IMR-90 (cell line): ENCODE measurements around the gene CACUL1. TPM values are rescaled to one million over a fixed set of nuclear protein-coding genes. Genes with fewer than 3 reads are reported as not detected.

Experiments used
- ATAC-seq: fragments of 200-7000 bp; cut with Tn5 transposase; 2 replicates; pipeline ENCODE4 v1.9.1; 2020; ENCODE audit warnings: low read depth, mild to moderate bottlenecking, moderate library complexity
- BruUV-seq: library from RNA; stranded (reverse); fragments of 400-500 nt; replicated peaks from 2 replicates; lab custom pipeline; 2021; lab: Mats Ljungman, UMichigan
- CTCF ChIA-PET: fragments of 300-600 bp; formaldehyde crosslinking; extraction: SDS; loops from one replicate; lab custom pipeline; 2021; ENCODE audit warnings: antibody characterized with exemption; lab: Yijun Ruan, JAX
- POLR2A ChIA-PET: fragments of 300-600 bp; sonication (Branson Sonifier 250); formaldehyde crosslinking; loops from one replicate; lab custom pipeline; 2022; ENCODE audit warnings: antibody characterized with exemption; ENCODE audit not compliant: unreplicated experiment; lab: Charles Lee
- DNase-seq: peaks from one replicate; pipeline ENCODE4 v3.0.0; 2013
- H2AFZ ChIP-seq: replicated peaks from 2 replicates; pipeline ENCODE3; 2013; ENCODE audit warnings: low read length, mild to moderate bottlenecking; ENCODE audit not compliant: poor library complexity
- H2AK5ac ChIP-seq: 2 replicates; pipeline ENCODE4 v1.6.1; 2013; ENCODE audit warnings: low read depth, low read length, inconsistent platforms
- H2AK9ac ChIP-seq: replicated peaks from 2 replicates; pipeline ENCODE3; 2013; ENCODE audit warnings: mild to moderate bottlenecking, low read depth, low read length, moderate library complexity; ENCODE audit not compliant: poor library complexity
- H2BK120ac ChIP-seq: 2 replicates; pipeline ENCODE4 v1.6.1; 2013; ENCODE audit warnings: low read depth, low read length, inconsistent platforms
- H2BK15ac ChIP-seq: 3 replicates; pipeline ENCODE4 v1.6.1; 2013; ENCODE audit warnings: low read depth, low read length, inconsistent platforms
- H2BK20ac ChIP-seq: 2 replicates; pipeline ENCODE4 v1.6.1; 2013; ENCODE audit warnings: low read depth, mild to moderate bottlenecking, inconsistent platforms, low read length, moderate library complexity
- H2BK5ac ChIP-seq: 2 replicates; pipeline ENCODE4 v1.6.1; 2013; ENCODE audit warnings: mild to moderate bottlenecking, low read depth, low read length, inconsistent platforms; ENCODE audit not compliant: poor library complexity, severe bottlenecking
- H3K14ac ChIP-seq: replicated peaks from 2 replicates; pipeline ENCODE4 v1.6.1; 2013; ENCODE audit warnings: low read depth, low read length, inconsistent platforms
- H3K18ac ChIP-seq: 2 replicates; pipeline ENCODE4 v1.6.1; 2013; ENCODE audit warnings: low read depth, low read length, control low read depth
- H3K23ac ChIP-seq: 2 replicates; pipeline ENCODE4 v1.6.1; 2013; ENCODE audit warnings: low read depth, low read length, inconsistent platforms
- H3K27ac ChIP-seq: 2 replicates; pipeline ENCODE4 v1.5.1; 2013; ENCODE audit warnings: mild to moderate bottlenecking, control low read depth, low read length; ENCODE audit not compliant: insufficient read depth
- H3K27me3 ChIP-seq: 2 replicates; pipeline ENCODE4 v1.6.1; 2013; ENCODE audit warnings: low read length; ENCODE audit not compliant: control insufficient read depth, insufficient read depth
- H3K36me3 ChIP-seq: 2 replicates; pipeline ENCODE4 v1.6.1; 2013; ENCODE audit warnings: low read length, mixed read lengths; ENCODE audit not compliant: control insufficient read depth, insufficient read depth
- H3K4ac ChIP-seq: 2 replicates; pipeline ENCODE4 v1.6.1; 2013; ENCODE audit warnings: low read depth, low read length, inconsistent platforms
- H3K4me1 ChIP-seq: 2 replicates; pipeline ENCODE4 v1.6.1; 2013; ENCODE audit warnings: low read length, mixed read lengths; ENCODE audit not compliant: control insufficient read depth, insufficient read depth
- H3K4me2 ChIP-seq: 2 replicates; pipeline ENCODE4 v1.6.1; 2013; ENCODE audit warnings: low read depth, mild to moderate bottlenecking, control low read depth, low read length, moderate library complexity
- H3K4me3 ChIP-seq: 2 replicates; pipeline ENCODE4 v1.5.1; 2013; ENCODE audit warnings: low read depth, mild to moderate bottlenecking, control low read depth, low read length, moderate library complexity; ENCODE audit not compliant: insufficient read depth
- H3K56ac ChIP-seq: 2 replicates; pipeline ENCODE4 v1.6.1; 2013; ENCODE audit warnings: low read length, inconsistent platforms; ENCODE audit not compliant: insufficient read depth; ENCODE audit errors: extremely low read depth
- H3K79me1 ChIP-seq, 2 experiments: 2 replicates each; pipeline ENCODE4 v1.6.1; 2013; ENCODE audit warnings: low read length in 2 of 2, inconsistent platforms in 1 of 2, low read depth in 1 of 2
- H3K9ac ChIP-seq: 2 replicates; pipeline ENCODE4 v1.6.1; 2013; ENCODE audit warnings: low read depth, low read length, control low read depth
- H3K9me1 ChIP-seq: 2 replicates; pipeline ENCODE4 v1.6.1; 2013; ENCODE audit warnings: low read length, inconsistent platforms; ENCODE audit not compliant: insufficient read depth
- H3K9me3 ChIP-seq: 2 replicates; pipeline ENCODE4 v1.6.1; 2013; ENCODE audit warnings: low read length; ENCODE audit not compliant: control insufficient read depth, insufficient read depth
- H4K20me1 ChIP-seq: 2 replicates; pipeline ENCODE4 v1.6.1; 2013; ENCODE audit warnings: low read length, inconsistent platforms; ENCODE audit not compliant: insufficient read depth
- H4K5ac ChIP-seq: 2 replicates; pipeline ENCODE4 v1.6.1; 2013; ENCODE audit warnings: mild to moderate bottlenecking, low read depth, low read length, control low read depth
- H4K8ac ChIP-seq, 2 experiments: 2 replicates each; pipeline ENCODE4 v1.6.1; 2013; ENCODE audit warnings: low read depth in 2 of 2, low read length in 2 of 2, control low read depth in 1 of 2, inconsistent platforms in 1 of 2
- H4K91ac ChIP-seq: 2 replicates; pipeline ENCODE4 v1.6.1; 2013; ENCODE audit warnings: low read depth, low read length, inconsistent platforms; ENCODE audit not compliant: insufficient read depth
- BHLHE40 ChIP-seq: fragments of 150-350 bp; IDR thresholded peaks from 2 replicates; pipeline ENCODE4 v1.6.1; 2016; ENCODE audit warnings: mild to moderate bottlenecking, low read depth, low read length
- MXI1 ChIP-seq: IDR thresholded peaks from 2 replicates; pipeline ENCODE4 v1.6.1; 2012; ENCODE audit warnings: low read depth, mild to moderate bottlenecking, low read length, moderate library complexity, borderline replicate concordance
- SMC3 ChIP-seq: fragments of 150-350 bp; IDR thresholded peaks from 2 replicates; pipeline ENCODE4 v1.6.1; 2016; ENCODE audit warnings: low read depth, mild to moderate bottlenecking, antibody characterized with exemption, low read length, moderate library complexity
- WGBS, 2 experiments: methylation state at CpG; one replicate each; pipeline versions ENCODE4 v1.1.5 to v1.1.7; 2013; ENCODE audit warnings: missing lambda C conversion rate in 2 of 2; ENCODE audit not compliant: insufficient read length in 1 of 2; ENCODE audit errors: extremely low coverage in 2 of 2; 5-methylcytosine and 5-hydroxymethylcytosine counted together
- dilution Hi-C: fragments of 300-500 bp; cut with HindIII; formaldehyde crosslinking; loops from one replicate; pipeline ENCODE4 v1.14.3; 2018; ENCODE audit warnings: low sequenced_read_pairs; ENCODE audit not compliant: unreplicated experiment
- in situ Hi-C: fragments of 300-500 bp; cut with MboI; formaldehyde crosslinking; loops from 3 replicates; pipeline ENCODE4 v1.14.3; 2019; ENCODE audit warnings: low sequenced_read_pairs, inconsistent platforms, mixed read lengths
- intact Hi-C: fragments of 100-400 bp; cut with micrococcal nuclease; formaldehyde crosslinking; loops from 2 replicates; pipeline ENCODE4 v1.10.0; 2022
- polyA plus RNA-seq, 3 experiments: library from polyadenylated mRNA; depleted of rRNA; stranded (reverse); fragments of >200 nt; gene quantifications; 2 replicates each; pipeline ENCODE4 v1.2.3, GENCODE V29; 2012; ENCODE audit warnings: low replicate concordance in 1 of 3
- total RNA-seq: library from RNA; depleted of rRNA; stranded (reverse); fragments of >200 nt; gene quantifications from 2 replicates; pipeline ENCODE4 v1.2.3, GENCODE V29; 2012
- TF ChIP-seq, protein P1 (sequence below): conservative IDR thresholded peaks from 2 replicates; pipeline ENCODE4 v1.5.1; 2012; ENCODE audit warnings: mild to moderate bottlenecking, low read depth, low read length, improper control_type of control experiment

The CACUL1 gene
- total and polyA plus RNA-seq, 2 of the 4 experiments (the other 2 are of a cell fraction), result 5.3 to 23.5 TPM

DNA sequence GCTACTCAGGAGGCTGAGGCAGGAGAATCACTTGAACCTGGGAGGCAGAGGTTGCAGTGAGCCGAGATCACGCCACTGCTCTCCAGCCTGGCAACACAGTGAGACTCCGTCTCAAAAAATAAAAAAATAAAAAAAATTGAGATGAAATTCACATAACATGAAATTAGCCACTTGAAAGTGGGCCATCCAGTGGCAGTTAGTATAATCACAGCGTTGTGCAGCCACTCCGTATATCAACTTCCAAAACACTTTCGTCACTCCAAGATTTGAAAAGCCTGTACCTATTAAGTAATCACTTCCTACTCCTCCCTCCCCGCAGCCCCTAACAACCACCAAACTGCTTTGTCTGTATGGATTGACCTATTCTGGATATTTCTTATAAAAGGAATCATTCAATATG lies 20.7 kb upstream of the CACUL1 start:
- in situ Hi-C loops (no loop called here), intact Hi-C loops (no loop called here), dilution Hi-C loops (no loop called here)
- Histone ChIP-seq H2BK120ac (no peak overlapping the region), H3K14ac (no peak overlapping the region), H3K36me3 (no peaks in the 10 kb centered on the region), H3K27me3 (peaks cover 5% of the 10 kb centered on the region), H2BK5ac (no peak overlapping the region), H4K5ac (no peak overlapping the region), H2BK20ac (no peak overlapping the region), H4K20me1 (no peaks in the 10 kb centered on the region), H2AK9ac (no peak overlapping the region), H3K4me1 (no peaks in the 10 kb centered on the region), H3K79me1 (no peaks in the 10 kb centered on the region), H3K4ac (no peak overlapping the region), H3K27ac (no peak overlapping the region), H3K9me3 (no peaks in the 10 kb centered on the region), H4K8ac (no peak overlapping the region), H3K9me1 (no peaks in the 10 kb centered on the region), H3K18ac (no peak overlapping the region), H2AK5ac (no peak overlapping the region), H3K56ac (no peak overlapping the region), H2BK15ac (no peak overlapping the region), H4K91ac (no peak overlapping the region), H3K9ac (no peak overlapping the region), H3K23ac (no peak overlapping the region), H3K4me3 (no peak overlapping the region), H3K4me2 (no peak overlapping the region), H2AFZ (no peak overlapping the region)
- POLR2A ChIA-PET, result no interaction called here
- DNase-seq (no peak), ATAC-seq (no peak)
- CTCF ChIA-PET, result no interaction called here
- whole genome bisulfite sequencing, 2 experiments, result no CpG with 5 or more reads among the region's 7 CpGs
- no peak for TF ChIP-seq MXI1
- TF ChIP-seq SMC3, result no peak
- TF ChIP-seq BHLHE40, result no peak
- TF ChIP-seq, protein P1, sequence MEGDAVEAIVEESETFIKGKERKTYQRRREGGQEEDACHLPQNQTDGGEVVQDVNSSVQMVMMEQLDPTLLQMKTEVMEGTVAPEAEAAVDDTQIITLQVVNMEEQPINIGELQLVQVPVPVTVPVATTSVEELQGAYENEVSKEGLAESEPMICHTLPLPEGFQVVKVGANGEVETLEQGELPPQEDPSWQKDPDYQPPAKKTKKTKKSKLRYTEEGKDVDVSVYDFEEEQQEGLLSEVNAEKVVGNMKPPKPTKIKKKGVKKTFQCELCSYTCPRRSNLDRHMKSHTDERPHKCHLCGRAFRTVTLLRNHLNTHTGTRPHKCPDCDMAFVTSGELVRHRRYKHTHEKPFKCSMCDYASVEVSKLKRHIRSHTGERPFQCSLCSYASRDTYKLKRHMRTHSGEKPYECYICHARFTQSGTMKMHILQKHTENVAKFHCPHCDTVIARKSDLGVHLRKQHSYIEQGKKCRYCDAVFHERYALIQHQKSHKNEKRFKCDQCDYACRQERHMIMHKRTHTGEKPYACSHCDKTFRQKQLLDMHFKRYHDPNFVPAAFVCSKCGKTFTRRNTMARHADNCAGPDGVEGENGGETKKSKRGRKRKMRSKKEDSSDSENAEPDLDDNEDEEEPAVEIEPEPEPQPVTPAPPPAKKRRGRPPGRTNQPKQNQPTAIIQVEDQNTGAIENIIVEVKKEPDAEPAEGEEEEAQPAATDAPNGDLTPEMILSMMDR, result 0 out of 2 replicates have a peak, but pooled peaks have one; percentile 16
- BruUV-seq, result no TSS peak
